ENCODE data around the gene PIK3C2G. TPM values are rescaled to one million over a fixed set of nuclear protein-coding genes. Genes with fewer than 3 reads are reported as not detected.

PIK3C2G gene
- total and polyA plus RNA-seq, 2 of the 4 experiments (the other 2 are of a cell fraction), result not detected

DNA sequence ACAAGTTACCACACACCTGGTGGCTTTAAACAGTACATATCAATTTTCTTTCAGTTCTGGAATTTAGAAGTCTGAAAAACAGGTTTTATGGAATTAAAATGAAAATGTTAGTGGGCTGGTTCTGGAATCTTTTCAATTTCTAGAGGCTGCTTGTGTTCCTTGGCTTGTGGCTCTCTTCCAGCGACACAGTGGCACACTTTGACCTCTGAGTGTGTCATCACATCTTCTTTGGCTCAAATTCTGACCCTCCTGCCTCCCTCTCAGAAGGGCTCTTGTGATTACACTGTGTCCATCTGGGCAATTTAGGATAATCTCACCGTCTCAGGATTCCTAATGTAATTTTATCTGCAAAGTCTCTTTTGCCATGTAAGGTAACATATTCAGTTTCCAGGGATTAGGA, 306.5 kb downstream of the PIK3C2G start:
- Histone ChIP-seq H2BK20ac (ENCODE audit: low read depth, low read length) (no peak overlapping the region), H4K5ac (ENCODE audit: low read depth, low read length) (no peak overlapping the region), H2BK5ac (ENCODE audit: low read depth, low read length, poor library complexity, severe bottlenecking) (no peak overlapping the region), H2AK9ac (replicated peaks; ENCODE audit: low read depth, low read length, poor library complexity) (no peak overlapping the region), H3K4me3 (ENCODE audit: insufficient read depth, low read depth, low read length) (no peak overlapping the region), H3K27ac (ENCODE audit: insufficient read depth, low read length) (no peak overlapping the region), H2BK120ac (ENCODE audit: low read depth, low read length) (no peak overlapping the region), H3K9me3 (ENCODE audit: control insufficient read depth, insufficient read depth, low read length) (no peaks in the 10 kb centered on the region), H3K27me3 (ENCODE audit: control insufficient read depth, insufficient read depth, low read length) (no peaks in the 10 kb centered on the region), H4K8ac (ENCODE audit: low read depth in 2 of 2, low read length in 2 of 2) (no peak overlapping the region), H3K56ac (ENCODE audit: extremely low read depth, insufficient read depth, low read length) (no peak overlapping the region), H3K36me3 (ENCODE audit: control insufficient read depth, insufficient read depth, low read length) (no peaks in the 10 kb centered on the region), H3K14ac (replicated peaks; ENCODE audit: low read depth, low read length) (no peak overlapping the region), H3K4me1 (ENCODE audit: control insufficient read depth, insufficient read depth, low read length) (no peaks in the 10 kb centered on the region), H2AK5ac (ENCODE audit: low read depth, low read length) (no peak overlapping the region), H4K20me1 (ENCODE audit: insufficient read depth, low read length) (no peaks in the 10 kb centered on the region), H3K4ac (ENCODE audit: low read depth, low read length) (no peak overlapping the region), H3K9me1 (ENCODE audit: insufficient read depth, low read length) (no peaks in the 10 kb centered on the region), H3K9ac (ENCODE audit: low read depth, low read length) (no peak overlapping the region), H3K79me1 (ENCODE audit: low read depth in 1 of 2, low read length in 2 of 2) (no peaks in the 10 kb centered on the region), H3K4me2 (ENCODE audit: low read depth, low read length) (no peak overlapping the region), H2BK15ac (ENCODE audit: low read depth, low read length) (no peak overlapping the region), H3K18ac (ENCODE audit: low read depth, low read length) (no peak overlapping the region), H2AFZ (replicated peaks; ENCODE audit: low read length, poor library complexity) (no peak overlapping the region), H4K91ac (ENCODE audit: insufficient read depth, low read depth, low read length) (no peak overlapping the region), H3K23ac (ENCODE audit: low read depth, low read length) (no peak overlapping the region)
- WGBS, 2 experiments (ENCODE audit: extremely low coverage in 2 of 2, insufficient read length in 1 of 2), result 50% methylated on average over 2 of the region's 2 CpGs; no CpG with 5 or more reads in 1 of the 2 experiments
- no peak for TF ChIP-seq MXI1 (IDR thresholded peaks at IDR 0.05; ENCODE audit: borderline replicate concordance, low read depth, low read length)
- no peak for TF ChIP-seq SMC3 (IDR thresholded peaks at IDR 0.05; ENCODE audit: low read depth, low read length)
- no peak for TF ChIP-seq RFX5 (IDR thresholded peaks at IDR 0.05; ENCODE audit: low read depth, low read length)
- no peak for TF ChIP-seq CHD1 (IDR thresholded peaks at IDR 0.05; ENCODE audit: low read depth, low read length)
- TF ChIP-seq MAZ (IDR thresholded peaks at IDR 0.05; ENCODE audit: borderline replicate concordance, low read depth, low read length), result no peak
- no peak for TF ChIP-seq RAD21 (IDR thresholded peaks at IDR 0.05; ENCODE audit: low read length)
- no peak for TF ChIP-seq BHLHE40 (IDR thresholded peaks at IDR 0.05; ENCODE audit: low read depth, low read length)
- TF ChIP-seq, protein P1, sequence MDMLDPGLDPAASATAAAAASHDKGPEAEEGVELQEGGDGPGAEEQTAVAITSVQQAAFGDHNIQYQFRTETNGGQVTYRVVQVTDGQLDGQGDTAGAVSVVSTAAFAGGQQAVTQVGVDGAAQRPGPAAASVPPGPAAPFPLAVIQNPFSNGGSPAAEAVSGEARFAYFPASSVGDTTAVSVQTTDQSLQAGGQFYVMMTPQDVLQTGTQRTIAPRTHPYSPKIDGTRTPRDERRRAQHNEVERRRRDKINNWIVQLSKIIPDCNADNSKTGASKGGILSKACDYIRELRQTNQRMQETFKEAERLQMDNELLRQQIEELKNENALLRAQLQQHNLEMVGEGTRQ (IDR thresholded peaks at IDR 0.05; ENCODE audit: low read depth, low read length), result no peak
- TF ChIP-seq FOS (IDR thresholded peaks at IDR 0.05; ENCODE audit: low read depth, low read length), result no peak
- TF ChIP-seq, protein P2, sequence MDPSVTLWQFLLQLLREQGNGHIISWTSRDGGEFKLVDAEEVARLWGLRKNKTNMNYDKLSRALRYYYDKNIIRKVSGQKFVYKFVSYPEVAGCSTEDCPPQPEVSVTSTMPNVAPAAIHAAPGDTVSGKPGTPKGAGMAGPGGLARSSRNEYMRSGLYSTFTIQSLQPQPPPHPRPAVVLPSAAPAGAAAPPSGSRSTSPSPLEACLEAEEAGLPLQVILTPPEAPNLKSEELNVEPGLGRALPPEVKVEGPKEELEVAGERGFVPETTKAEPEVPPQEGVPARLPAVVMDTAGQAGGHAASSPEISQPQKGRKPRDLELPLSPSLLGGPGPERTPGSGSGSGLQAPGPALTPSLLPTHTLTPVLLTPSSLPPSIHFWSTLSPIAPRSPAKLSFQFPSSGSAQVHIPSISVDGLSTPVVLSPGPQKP (IDR thresholded peaks at IDR 0.05; ENCODE audit: borderline replicate concordance, low read depth, low read length), result no peak
- TF ChIP-seq NFE2L2 (IDR thresholded peaks at IDR 0.05; ENCODE audit: low read depth, low read length), result no peak
- dilution Hi-C loops (cut with HindIII; ENCODE audit: low sequenced_read_pairs, unreplicated experiment) (no loop called here), intact Hi-C loops (cut with micrococcal nuclease) (no loop called here), in situ Hi-C loops (cut with MboI; ENCODE audit: low sequenced_read_pairs) (no loop called here)
- POLR2A ChIA-PET (ENCODE audit: unreplicated experiment), result interaction anchor here (0.6 kb wide), 1 partner anchor 13 kb away, joined by 5 read pairs; no protein-coding TSS in a partner anchor
- ATAC-seq (ENCODE audit: low read depth), result no peak
- no TSS peak for BruUV-seq (replicated peaks)
- CTCF ChIA-PET, result no interaction called here
- no peak for DNase-seq

All from IMR-90 (cell line).